ENCODE measurements around the gene EEF1AKMT1. TPM values are rescaled to one million over a fixed set of nuclear protein-coding genes. Genes with fewer than 3 reads are reported as not detected.

EEF1AKMT1 gene, protein sequence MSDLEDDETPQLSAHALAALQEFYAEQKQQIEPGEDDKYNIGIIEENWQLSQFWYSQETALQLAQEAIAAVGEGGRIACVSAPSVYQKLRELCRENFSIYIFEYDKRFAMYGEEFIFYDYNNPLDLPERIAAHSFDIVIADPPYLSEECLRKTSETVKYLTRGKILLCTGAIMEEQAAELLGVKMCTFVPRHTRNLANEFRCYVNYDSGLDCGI
- 10.7 and 12.2 TPM in 2 replicates for total RNA-seq
- 13.4 TPM for polyA plus RNA-seq (2012)

- peak; percentile 93 for DNase-seq (ENCODE audit: low read depth)
Observed at GRCh38 chr13:20773194-20774080, at the start of gene EEF1AKMT1. TSS of gene EEF1AKMT1 (minus strand) at chr13:20773961. CDS start at chr13:20757598, 16,363 bp downstream.

GRCh38 chr13:20823071-20823470 is 49.3 kb upstream of the EEF1AKMT1 start:
- DNase-seq (ENCODE audit: low read depth) = no peak

DNA sequence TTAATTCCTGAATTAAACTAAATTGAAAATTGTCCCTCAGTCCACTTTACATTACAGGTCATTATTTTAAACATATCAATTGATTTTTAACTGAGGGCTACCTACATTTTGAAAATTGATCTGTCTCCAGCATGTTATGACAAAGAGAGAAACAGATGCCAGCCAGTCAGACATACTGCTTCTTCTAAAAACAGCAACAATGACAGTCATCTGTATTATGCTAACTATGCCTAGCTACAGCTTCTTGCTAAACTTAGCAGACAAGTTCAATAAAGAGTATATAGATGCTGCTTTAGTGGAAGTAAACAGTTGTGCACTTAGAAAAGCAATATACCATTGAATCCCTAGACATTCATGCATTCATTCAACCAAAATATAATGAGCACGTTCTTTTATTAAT is 48.6 kb upstream of the EEF1AKMT1 start:
- DNase-seq (ENCODE audit: low read depth) = peak; percentile 54

DNA sequence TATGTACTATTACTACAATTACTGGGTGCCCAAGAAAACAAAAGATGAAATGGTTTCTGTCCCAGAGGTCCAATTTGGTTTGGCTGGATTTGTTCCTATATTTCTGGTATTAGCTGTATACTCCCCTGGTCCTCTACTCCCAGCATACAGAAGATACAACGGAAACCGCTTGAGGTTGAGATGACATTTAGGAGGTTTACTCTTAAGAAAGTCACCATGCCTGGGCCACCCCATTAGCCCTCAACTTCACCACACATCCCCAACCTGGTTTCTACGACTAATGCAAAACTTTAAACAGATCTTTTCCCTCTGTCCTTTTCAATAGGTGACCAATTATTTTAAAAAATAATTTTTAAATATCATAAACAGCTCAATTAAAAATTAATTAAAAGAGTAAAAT is 46.0 kb upstream of the EEF1AKMT1 start:
- DNase-seq (ENCODE audit: low read depth) = no peak

DNA sequence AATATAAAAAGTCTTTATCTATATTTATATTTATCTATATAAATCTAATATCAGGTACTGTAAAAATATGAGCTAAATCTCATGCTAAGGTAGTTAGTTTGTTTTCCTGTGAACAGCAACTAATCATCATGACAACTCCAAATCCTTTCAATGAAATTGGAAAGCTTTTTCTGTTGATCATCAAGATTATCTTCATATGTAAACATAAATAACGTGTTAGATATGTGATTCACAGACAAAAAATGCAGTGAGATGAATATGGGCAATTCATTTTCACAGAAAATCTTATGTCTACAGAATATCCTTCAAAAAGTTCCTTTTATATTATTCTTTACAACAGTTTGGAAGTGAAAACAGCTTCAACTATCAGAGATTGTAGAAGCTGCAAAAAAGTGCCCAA is 41.7 kb upstream of the EEF1AKMT1 start:
- no peak for DNase-seq (ENCODE audit: low read depth)

DNA sequence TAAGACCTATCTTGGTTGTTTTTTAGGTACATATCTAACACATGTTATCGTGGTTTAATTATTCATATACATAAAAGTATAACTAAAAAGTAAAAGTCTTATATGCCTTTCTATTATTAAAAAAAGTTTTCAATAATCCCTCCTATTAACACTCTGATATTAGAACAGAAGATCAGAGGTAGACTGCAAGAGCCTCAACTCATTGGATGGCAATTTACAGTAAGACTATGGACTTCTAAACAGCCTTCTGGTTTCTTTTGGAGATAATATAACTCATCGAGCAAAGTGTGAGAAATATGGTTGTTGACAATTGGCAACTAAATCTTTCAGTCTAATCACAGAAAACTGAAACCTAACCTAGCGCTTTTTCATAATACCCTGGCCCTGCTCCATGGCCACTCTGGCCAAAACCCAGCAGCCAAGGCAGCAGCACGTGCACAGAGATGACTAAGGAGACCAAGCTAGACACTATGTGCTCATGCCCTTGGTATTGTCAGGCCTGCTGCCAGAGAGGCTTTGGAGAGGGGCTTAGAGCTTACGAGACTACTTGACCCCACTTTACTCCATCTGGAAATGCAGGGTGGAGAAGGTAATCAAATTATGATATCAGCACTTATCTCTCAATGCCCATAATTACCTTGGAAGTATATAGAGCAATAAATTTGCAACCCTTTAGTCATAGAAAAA is 40.6 kb upstream of the EEF1AKMT1 start:
- peak; percentile 97 for DNase-seq (ENCODE audit: low read depth)

GRCh38 chr13:20812890-20813289 is 39.1 kb upstream of the EEF1AKMT1 start:
- DNase-seq (ENCODE audit: low read depth) = no peak

DNA sequence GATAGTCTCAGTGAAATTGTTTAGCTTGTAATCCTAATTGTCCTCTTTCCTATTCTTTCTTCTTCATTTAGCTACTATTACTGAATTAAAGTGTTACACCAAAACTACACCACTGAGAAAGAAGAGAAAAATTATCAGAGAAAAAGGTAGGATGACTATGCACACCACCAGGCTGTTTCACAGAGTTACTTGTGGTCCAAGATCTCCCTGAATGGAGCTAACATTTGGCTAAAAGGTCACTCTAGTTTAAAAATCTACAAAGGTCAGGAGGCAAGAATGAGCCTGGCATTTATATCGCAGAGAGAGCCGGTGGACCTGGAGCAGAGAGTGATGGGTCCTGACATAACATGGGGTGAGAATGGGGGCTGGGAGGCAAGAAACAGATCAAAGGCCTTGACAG is 37.0 kb upstream of the EEF1AKMT1 start:
- no peak for DNase-seq (ENCODE audit: low read depth)

DNA sequence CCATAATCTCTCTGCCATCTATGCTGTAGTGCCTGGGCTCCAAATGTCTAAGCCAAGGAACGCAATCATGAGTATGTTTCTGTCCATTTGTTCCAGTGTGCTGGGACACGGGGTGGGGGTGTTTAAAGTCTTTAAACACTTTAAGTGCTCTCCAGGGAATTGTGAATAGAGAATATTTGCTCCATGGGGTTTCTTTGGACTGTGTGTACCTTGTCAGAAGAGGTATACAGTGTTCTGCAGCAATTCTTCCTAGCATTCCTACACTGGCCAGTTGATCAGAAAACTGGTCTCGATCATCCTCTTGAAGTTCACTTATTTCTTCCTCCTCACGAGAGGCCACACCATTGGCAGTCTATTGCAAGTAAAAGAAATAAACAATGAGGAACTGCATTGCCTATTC is 35.1 kb upstream of the EEF1AKMT1 start:
- no peak for DNase-seq (ENCODE audit: low read depth)

- DNase-seq (ENCODE audit: low read depth) = no peak
Observed at GRCh38 chr13:20803180-20803965, 29.6 kb upstream of the EEF1AKMT1 start.

DNA sequence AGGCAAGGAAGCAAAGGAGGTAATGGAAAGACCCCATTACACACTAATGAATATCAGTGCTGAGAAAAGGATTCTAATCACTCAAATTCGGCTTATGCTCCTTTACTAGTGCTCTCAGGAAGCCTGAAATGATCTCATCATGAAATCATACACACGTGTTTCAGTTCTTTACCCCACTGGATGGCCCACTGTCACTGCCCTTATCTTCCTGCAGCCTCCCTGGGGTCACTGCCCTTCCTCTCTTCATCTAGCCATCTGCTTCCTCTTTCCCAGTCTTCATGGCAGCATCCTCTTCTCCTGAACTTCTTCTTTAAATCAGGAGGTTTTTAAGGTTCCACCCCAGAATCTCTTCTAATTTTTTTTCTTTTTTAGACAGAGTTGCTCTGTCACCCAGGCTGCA is 27.9 kb upstream of the EEF1AKMT1 start:
- no peak for DNase-seq (ENCODE audit: low read depth)

DNA sequence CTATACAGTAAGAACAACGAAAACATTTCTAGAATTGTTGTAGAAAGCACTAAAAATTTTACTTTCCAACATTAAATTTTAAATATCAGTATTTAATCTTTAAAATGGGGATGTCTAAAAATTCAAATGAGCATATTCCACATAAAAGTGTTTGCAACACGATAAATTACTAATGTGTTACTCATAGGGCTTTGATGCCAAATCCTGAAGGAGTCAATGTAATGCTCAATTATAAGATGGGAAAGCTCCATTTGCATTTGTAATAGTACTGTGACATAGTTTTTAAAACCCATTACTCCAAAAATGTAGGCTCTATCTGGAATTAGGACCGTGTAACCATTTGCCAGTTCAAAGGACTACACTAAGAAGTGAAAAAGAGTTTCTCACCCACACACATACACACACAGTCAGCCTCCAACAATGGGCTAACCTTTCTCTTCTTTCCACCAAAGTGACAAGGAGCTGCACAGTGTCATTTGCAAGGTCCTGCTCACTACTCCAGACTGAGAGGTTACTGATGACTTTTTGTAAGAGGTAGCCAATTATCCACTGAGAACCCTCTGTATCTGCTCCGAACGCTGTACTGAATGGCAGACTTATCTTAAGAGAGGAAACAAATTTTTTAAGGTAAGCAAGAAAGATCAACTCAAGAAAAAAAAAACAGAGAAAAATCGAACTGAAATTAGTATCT is 26.1 kb upstream of the EEF1AKMT1 start:
- no peak for DNase-seq (ENCODE audit: low read depth)

DNA sequence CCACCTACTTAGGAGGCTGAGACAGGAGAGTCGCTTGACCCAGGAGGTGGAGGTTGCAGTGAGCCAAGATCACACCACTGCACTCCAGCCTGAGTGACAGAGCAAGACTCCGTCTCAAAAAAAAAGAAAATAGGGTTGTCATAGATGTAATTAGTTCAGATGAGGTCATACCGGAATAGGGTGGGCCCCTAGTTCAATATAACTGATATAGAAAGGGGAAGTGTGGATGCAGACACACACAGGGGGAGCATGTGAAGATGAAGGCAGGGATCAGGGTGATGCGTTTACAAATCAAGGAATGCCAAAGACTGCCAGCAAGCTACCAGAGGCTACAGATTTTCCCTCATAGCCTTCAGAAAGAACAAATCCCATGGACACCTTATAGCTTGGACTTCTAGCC is 24.3 kb upstream of the EEF1AKMT1 start:
- DNase-seq (ENCODE audit: low read depth) = no peak

DNA sequence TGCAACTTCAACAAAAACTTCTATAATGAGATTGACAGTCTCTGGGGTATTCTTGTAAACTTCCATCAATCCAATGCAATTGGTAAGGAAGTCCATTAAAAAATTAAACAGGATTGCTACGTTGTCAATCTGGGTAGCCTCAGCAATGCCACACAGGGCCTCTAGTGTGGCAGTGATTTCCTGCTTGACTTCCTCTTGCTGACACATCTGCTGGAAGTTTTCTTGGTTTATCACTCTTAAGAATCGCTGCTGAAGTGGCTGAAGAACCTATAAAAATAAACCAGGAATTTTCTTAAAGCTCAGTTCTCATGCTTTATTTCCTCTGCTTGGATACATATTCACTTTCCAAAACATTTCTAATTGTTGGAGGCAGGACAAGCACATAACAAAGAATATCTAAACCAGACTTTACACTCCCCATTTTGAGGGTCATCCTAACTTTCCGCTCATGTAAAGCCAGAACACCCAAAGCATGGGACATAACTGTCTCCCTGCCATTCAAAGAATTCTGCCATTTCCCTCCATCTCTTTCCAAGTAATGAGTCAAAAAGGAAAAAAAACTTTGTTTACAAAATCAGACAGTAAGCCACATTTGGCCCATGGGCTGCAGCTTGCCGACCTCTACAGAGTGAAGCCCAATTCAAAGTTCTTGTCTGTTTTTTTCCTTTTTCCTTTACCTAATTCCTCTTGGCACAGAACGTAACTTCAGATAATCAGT is 23.2 kb upstream of the EEF1AKMT1 start:
- no peak for DNase-seq (ENCODE audit: low read depth)

GRCh38 chr13:20789665-20790064 is 15.9 kb upstream of the EEF1AKMT1 start:
- no peak for DNase-seq (ENCODE audit: low read depth)

DNA sequence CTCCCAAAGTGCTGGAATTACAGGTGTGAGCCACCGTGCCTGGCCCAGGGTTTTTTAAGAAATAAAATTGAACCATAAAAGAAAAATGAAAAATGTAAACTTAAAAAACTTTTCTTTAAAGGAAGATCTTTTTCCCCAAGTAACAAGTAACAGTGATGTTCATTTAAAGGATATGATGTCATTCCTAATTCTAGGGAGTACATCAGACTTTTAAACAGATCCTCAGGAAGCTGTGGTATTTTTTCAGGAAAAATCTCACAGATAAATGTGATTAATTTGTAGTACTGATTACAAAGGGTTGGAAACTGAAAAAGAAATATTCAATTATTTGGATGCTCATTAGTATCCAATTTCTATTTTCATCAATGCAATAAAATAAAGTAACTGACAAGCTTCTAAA is 14.6 kb upstream of the EEF1AKMT1 start:
- DNase-seq (ENCODE audit: low read depth) = no peak

DNA sequence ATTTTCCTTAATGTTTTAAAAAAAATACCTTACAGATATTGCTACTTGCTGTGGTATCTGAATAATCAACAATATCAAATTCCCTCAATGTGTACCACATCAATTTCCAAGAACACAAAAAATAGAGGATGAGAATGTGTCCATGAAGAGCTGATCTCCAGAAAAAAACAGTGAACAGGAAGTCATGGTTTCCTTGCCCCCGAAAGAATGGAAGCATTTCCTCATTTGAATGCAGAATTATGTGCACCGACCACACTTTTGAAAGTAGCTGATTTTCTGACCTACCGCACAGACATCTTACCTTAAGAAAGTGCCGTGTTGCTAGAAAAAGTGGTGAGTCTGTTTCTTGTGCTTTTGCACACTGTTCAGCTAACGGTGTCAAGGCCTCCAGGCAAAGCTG is 13.4 kb upstream of the EEF1AKMT1 start:
- no peak for DNase-seq (ENCODE audit: low read depth)

DNA sequence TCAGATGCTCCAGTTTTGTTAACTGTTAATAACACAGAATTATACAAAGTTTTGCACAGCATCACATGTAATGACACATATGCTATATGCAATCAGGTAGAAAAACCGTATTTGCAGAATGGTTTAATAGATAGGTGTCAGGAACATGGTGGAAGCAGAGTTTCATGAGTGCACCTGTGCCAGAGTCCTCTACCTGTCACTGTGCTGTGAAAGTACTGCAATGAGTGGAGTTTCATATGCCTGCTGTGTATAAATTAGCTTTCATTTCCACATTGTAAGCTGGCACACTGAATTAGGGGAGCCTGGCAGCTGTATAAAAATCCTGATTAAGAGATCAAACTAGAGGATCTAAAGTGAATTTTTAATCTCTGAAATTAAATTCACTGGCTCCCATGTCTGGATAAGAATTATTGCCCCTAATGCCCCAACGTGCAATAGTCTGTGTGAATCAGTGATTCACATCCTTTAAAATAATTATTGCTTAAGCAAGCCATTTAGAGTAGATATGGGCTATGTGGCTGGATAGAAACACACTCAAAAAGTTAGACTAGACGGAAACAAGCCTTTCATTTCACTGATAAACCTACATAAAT is 8.5 kb upstream of the EEF1AKMT1 start:
- DNase-seq (ENCODE audit: low read depth) = no peak

DNA sequence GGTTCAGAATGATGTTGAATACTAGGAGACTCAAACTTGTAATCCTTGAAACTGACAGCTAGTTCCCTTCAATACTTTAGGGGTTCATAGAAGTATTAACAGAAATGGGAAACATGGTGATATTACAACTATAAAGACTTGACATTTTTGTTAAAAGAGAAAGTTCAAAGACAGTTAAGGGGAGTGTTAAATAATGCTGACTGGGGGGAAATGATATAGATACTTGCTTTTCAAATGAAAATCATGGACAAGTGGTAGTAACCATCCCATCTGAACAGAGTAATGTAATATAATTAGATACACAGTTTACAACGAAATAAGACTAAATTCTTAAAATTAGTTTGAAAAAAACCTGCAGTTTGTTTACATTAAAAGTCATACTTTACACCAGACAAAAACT is 6.6 kb upstream of the EEF1AKMT1 start:
- no peak for DNase-seq (ENCODE audit: low read depth)

DNA sequence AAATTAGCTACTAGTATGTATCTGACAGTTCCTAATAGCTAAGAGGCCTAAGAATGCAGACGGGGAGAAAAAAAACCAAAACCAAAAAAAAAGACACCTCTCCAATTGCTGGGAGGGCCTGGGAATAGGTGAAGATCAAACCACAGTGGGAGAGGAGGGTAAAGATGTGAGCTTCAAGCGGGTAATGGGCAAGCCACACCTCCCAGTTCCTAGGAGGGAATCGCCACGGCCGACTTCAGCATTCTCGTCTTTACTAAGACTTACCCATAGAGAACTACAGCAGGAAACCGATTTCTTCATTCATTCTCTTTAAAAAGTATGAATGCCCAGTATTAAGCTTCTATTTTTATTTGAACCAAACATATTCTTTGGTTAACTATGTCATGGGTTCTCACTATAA is 5.6 kb upstream of the EEF1AKMT1 start:
- DNase-seq (ENCODE audit: low read depth) = no peak

Data from myocyte (in vitro differentiated cells).